DOHH2 (cell line): ENCODE measurements around the gene RTL3.

ENCODE experiments used
- EZH2phosphoT487 ChIP-seq: fragments of 200-600 bp; sonication (generic); IDR thresholded peaks from 2 replicates; pipeline ENCODE4 v1.6.1; 2017; ENCODE audit warnings: borderline replicate concordance, mild to moderate bottlenecking, antibody characterized with exemption, low read length, moderate library complexity, mixed read lengths
- TF ChIP-seq, protein P1 (sequence below): fragments of 200-600 bp; sonication (generic); IDR thresholded peaks from one replicate; pipeline ENCODE4 v1.5.1; 2014; ENCODE audit warnings: antibody characterized with exemption, mild to moderate bottlenecking, low read depth, low read length; ENCODE audit not compliant: poor library complexity, severe bottlenecking

GRCh38 chrX:78619834-78620233 is 39.3 kb downstream of the RTL3 start:
- TF ChIP-seq, protein P1, sequence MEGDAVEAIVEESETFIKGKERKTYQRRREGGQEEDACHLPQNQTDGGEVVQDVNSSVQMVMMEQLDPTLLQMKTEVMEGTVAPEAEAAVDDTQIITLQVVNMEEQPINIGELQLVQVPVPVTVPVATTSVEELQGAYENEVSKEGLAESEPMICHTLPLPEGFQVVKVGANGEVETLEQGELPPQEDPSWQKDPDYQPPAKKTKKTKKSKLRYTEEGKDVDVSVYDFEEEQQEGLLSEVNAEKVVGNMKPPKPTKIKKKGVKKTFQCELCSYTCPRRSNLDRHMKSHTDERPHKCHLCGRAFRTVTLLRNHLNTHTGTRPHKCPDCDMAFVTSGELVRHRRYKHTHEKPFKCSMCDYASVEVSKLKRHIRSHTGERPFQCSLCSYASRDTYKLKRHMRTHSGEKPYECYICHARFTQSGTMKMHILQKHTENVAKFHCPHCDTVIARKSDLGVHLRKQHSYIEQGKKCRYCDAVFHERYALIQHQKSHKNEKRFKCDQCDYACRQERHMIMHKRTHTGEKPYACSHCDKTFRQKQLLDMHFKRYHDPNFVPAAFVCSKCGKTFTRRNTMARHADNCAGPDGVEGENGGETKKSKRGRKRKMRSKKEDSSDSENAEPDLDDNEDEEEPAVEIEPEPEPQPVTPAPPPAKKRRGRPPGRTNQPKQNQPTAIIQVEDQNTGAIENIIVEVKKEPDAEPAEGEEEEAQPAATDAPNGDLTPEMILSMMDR = no peak
- no peak for TF ChIP-seq EZH2phosphoT487
